GOT3 (cell line): ENCODE measurements around the gene TM4SF18.
"Not testable (repeated sequence)": the region's sequence is repeated elsewhere in the genome, so short reads cannot be mapped to it uniquely, and the experiment has no call there.

Source experiments
- DNase-seq: peaks from one replicate; lab custom pipeline; 2025; ENCODE audit warnings: mixed read lengths; lab: John Stamatoyannopoulos, UW

The TM4SF18 gene

DNA sequence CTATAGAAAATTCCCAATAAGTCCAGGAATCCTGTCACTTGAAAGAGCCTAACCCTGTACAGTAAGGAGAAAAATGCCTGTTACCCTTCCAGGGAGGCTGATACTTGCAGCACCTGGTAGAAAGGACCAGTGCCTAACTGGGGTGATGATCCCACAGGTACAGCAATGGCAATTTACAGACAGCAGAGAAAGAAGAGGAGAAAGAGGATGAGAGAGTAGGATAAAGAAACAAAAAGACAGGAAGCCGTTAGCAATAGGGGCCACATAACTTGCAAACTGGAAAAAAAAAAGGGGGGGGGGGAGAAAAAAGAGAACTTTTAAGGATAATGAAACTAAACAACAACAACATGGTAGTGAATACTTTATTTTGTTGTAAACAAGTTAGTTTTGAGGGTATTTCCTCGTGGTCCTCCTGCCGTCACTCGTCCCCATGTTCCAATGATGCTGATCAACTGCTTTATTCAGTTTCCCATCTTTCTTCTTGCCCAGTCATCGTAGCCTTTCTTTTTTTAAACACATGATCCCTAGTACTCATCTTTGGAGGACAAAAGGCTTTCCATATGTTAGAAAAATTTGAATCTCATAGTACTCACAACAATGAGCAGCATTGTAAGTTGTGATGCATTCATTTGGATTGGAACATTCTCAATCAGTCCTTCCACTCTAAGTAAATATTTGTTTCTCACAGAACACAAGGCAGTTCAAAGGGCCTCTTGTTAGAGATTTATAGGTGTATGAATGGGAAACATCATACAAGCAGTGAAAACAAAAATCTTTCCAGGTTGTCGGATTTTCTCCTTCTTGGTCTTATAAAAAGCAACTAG is 35.5 kb upstream of the TM4SF18 start:
- no peak for DNase-seq

DNA sequence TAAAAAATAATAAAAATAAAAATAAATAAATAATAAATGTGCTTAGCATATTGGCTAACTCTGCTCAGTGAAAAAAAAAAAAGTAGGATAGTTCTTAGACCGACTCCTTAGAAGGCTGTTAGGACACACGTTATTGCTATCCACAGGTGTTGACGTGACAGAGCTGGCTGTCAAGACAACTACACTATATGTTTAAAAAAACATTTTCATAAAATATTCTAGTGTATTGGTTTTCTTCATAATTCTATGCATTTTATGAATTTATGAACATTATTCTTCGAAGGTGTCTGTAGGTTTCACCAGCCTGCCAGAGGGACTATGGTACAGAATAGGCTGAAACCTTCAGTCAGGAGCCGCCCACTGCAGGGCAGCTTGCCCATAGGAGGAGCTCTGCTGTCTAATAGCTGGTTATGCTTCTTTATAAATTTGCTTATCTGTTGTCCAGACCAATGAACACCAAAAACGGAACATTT is 34.8 kb upstream of the TM4SF18 start:
- no peak for DNase-seq

DNA sequence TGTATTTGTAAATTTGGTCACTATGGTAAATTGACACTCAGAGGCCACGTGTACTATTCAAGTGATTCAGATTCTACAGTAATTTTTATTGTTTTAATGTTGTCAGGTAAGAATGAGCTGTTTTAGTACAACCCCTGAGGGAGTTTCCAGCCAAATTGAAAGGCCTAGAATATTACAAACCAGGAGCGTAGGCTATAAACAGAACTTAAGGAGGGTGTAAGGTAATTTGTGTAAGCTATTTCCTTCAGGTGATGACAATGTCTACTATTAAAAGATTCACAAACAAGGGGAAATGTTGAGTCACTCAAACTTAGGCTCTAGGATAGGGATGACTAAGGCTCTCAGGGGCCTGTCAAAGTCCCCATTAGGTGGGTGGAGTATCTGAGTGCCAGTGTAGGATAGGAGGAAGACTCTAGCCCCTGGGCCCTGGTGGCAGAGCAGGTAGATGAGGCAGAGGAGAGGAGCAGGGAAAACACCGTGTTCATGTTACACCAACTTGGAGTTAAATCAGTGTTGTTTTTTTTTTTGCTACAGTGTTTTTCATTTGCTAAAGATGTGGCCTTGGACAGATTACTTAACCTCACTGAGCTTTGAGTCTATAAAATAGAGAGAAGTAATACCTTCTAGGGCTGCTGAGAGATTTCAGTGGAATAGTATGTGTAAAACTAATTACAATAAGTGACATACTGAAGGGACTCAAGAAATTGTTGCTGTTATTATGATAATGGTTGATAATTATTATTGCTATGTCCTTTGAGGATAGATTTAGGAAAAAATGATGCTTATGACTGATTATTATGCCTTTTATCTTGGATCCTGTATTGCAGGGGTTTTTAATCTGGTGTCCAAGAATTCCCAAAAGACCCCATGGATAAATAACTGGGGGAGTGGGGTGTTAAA is 33.8 kb upstream of the TM4SF18 start:
- no peak for DNase-seq

DNA sequence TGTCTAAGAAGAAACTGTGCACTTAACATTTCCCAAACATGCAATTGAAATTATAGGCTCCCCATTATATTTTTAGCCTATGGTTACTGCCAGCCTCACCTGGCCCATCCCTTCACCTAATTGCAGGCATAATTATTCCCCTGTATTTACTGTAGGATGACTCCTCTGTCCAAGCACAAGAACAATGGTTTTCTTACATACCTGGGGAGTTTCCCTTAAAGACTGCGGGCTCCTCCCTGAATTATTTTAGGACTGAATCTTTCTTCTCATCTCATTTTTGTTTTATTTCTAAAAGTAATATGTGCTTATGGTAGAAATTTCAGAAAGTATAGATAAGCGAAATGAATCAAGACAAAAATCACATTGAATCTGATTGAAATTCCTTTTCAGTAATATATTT is 32.6 kb upstream of the TM4SF18 start:
- DNase-seq, result no peak

DNA sequence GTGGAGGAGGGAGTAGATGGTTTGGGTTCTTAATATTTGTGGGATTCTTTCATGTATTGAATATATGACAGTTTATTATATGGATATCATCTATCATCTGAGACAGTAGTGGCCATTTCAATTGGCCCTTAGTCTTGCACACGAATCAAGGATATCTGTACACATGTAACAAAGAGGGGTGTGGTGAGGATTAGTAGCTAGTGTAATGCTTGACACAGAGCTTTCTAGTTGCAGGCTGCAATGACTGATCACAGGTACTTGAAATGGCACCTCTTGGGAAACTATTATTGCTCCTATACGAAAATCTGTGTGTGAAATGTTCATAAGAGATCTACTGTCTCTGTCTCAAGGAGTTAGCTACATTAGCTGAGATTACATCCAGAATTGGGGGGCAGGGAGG is 31.2 kb upstream of the TM4SF18 start:
- no peak for DNase-seq

DNA sequence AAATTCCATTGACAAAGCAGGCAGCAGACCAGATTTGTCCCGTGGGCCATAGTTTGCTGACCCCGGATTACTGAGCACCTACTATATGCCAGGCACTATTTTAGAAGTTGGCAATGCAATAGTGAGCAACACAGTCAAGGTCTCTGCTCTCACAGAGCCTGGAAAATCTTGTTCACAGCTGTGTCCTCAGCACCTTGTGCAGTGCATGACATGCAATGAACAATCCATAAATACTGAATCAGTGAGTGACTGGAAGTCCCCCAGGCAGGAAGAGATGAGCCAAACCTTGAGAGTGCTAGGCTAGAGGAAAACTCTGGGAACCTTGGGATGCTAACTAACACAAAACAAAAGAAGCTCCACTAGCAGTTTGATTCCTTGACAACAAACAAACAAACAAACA is 29.6 kb upstream of the TM4SF18 start:
- no peak for DNase-seq

DNA sequence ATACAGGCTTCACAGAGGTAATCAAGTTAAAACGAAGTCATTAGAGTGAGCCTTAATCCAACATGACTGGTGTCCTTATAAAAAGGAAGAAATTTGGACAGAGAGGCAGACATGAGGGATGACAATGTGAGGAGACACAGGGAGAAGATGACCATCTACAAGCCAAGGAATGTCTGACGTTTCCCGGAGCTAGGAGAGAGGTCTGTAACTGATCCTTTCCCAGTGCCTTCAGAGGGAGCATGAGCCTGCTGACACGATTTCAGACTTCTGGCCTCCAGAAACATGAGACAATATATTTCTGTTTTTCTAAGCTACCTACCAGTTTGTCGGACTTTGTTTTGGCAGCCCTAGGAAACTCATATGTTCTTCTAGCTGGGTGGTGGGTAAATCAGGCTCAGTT is 28.9 kb upstream of the TM4SF18 start:
- DNase-seq, result no peak

DNA sequence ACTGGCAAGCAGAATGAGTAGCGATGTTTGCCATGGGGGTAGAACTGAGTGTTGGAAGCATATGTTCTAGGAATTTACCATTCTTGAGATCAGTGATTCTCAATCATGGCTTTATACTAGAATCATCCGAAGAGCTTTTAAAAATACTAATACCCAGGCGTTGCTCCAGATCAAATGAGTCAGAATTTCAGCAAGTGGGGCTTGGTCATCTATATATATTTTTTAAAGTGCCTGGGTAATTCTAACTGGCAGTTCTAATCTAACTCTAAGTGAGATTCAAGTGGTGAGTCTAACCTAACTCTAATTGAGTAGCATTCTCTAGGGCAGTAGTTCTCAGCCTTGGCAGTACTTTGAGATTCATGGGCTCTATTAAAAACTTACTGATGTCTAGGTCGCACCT is 23.2 kb upstream of the TM4SF18 start:
- DNase-seq, result no peak

DNA sequence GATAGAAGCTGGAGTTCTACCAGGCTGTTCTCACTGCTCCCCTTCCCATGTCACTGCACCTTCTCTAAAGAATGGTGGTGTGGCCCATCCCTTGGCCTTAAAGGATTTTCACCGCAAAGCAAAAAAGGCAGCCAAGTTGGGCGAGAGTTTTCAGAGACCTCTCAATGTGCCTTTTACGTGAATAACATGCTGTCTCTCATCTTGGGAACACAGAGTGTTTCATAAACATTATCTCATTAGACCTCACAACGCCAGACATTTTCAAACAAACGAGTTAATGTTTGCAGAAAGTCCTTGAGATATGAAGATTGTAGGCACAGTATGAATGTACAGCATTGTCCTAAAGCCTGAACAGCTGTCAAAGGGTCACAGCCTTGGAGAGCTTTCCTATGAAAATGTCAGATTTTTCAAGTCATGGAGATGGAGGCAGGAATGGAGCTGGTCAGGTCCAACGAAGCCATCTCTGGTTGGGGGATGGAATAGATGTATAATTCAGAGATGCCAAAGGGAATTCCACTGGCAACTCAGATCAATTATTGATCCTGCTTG is 22.7 kb upstream of the TM4SF18 start:
- no peak for DNase-seq

DNA sequence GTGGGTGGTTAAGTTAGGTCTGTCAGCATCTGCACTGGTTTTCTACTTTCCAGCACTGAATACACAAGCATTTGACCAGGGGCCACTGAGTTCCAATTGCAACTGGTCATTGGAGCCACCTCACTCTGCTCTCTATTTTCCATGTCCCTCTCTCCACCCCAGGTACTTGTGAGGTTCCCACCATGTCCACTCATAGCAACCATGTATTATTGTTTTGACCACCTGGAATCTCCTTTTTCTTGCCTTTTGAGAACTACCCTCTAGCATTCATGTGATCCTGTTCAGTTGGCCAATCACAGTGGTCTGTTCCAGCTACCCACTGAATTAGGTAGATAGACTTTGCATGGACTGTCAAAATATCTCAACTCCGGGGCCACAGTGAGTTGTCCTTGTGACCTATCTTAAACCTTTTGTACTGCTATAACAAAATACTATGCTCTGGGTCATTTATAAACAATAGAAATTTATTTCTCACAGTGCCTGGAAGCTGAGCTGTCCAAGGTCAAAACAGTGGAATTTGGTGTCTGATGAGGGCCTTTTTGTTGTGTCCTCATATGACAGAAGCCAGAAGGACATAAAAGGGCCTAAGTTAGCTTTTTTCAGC is 20.2 kb upstream of the TM4SF18 start:
- DNase-seq, result no peak

DNA sequence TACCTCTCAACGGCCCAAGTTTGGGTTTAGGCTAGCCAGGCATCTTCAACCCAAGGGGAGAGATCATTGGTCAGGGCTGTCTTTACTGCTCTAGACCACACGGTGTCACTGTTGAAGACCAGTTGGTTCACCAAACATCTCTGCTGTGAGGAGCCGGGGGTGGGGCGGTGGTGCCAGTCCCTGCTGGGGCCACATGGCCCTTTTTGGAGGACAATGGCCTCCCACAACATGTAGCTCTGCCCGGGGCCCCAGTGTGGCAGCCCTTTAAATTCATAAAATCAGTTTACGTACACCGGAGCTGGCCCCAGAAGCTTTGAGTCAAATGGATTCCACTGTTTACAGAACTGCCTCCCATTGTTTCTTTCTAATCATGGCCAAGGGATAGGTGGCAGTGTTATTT is 19.1 kb upstream of the TM4SF18 start:
- no peak for DNase-seq

DNA sequence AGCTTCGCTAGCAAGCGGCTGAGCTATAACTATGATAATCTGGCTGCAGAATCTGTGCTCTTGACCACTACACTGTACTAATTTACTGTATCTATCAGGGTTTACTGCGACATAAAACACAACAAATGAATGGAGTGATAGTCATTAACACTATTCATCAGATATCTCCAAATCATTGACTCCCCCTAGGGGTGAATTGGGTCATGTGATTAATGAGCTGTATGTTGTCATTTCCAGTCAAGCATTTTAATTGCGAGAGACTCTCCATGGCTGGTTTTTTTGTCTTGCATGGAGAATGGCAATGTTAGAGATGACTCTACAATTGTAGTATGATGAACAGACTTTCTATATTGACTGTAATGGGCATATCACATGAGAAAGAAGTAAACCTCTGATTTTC is 10.5 kb upstream of the TM4SF18 start:
- DNase-seq, result no peak

DNA sequence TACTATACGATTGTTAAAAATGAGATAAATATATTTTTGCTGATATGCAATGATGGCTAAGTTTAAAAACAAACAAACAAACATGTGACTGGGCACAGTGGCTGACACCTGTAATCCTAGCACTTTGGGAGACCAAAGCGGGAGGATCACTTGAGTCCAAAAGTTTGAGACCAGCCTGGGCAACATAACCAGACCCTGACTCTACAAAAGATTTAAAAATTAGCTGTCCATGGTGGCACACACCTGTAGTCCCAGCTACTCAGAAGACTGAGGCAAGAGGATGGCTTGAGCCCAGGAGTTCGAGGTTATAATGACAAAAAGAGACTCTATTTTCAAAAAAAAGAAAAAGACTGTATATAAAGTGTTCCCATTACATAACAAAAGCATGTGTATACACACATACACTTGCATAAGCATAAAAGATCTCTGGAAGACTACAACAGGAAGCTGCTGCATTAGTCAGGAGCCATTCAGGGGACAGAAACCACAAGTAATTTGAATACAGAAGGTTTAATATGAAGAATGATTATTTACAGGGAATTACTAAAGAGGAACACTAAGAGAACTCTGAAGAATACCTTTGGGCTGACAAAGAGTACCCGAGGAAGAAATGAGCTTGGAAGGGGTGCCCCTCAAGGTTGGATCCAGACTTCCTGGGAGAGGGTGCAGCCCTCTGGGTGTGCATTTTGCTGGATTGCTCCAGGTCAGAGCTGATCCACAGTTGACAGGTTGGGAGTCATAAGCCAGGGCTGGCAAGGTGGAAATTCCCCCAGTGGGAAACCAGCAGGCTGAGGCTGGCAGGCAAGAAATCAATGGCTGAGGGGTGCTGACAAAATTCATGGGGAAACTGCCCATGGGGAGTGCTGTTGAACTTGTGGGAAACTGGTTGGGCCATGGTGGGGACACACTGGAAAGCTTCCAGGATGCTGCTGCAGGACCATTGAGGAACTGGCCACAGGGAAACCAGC is 9.3 kb upstream of the TM4SF18 start:
- DNase-seq, result no peak

DNA sequence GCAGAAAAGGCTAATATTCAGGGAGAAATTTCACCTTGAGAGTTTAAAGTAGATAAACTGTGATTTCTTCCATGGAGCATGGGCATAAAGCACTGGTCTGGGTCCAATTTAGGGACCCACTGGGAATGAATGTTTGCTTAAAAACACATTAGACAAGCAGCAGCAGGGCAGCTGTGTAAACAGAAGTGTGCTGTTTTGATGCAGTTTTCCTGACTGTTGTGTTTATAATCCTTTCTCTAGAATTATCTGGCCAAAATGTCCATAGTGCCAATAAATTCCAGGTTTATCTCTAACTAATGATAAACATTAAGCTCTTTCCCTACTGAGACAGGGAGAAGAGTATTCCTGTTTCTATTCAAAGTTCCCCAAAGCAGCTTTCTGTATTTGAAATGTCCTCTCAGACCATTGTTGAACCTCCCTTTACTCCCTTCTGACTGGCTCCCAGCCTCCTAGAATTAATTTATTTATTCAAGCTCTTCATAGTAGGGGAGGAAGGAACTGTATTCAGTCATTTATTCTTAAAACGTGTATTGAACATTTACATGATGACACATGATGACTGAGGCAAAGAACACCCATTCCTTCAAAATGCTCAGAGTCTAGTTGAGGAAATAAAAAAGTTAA is 7.0 kb upstream of the TM4SF18 start:
- DNase-seq, result no peak

DNA sequence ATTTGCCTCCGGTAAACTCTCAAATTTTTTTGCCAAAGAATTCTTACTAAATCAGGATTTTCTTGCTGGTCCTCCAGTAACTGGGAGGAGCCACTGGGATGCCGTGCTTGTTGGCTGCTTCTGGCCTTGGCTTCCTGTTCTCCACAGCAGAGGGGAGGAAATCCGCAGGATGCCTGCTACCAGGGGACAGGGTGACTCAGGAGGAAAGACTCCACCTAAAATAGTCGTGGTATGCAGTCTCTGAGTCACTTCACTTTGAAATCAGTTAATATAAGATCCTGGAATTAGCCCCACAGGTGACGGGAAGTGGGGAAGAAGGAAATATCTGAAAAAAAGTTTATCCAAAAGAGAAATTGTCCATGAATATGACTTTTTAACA is 6.5 kb upstream of the TM4SF18 start:
- peak; percentile 30 for DNase-seq

DNA sequence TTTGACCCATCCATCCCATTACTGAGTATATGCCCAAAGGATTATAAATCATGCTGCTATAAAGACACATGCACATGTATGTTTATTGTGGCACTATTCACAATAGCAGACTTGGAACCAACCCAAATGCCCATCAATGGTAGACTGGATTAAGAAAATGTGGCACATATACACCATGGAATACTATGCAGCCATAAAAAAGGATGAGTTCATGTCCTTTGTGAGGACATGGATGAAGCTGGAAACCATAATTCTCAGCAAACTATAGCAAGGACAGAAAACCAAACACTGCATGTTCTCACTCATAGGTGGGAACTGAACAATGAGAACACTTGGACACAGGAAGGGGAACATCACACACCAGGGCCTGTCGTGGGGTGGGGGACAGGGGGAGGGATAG is 4.0 kb upstream of the TM4SF18 start:
- not testable (repeated sequence) for DNase-seq

DNA sequence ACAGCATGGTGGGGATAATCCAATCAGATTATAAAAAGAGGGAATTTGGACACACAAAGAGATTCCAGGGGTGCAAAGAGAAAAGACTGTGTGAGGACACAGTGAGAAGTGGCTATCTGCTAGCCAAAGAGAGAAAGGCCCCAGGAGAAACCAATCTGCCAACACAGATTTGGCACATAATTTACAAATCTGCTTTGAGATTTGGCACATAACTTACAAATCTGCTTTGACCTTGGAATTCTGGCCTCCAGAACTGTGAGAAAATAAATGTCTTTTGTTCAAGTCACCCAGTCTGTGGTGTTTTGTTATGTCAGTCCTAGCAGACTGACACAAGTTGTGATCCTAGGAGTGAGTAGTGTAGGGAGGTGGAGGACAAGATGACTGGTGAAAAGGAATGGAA is 3.5 kb upstream of the TM4SF18 start:
- DNase-seq, result no peak

DNA sequence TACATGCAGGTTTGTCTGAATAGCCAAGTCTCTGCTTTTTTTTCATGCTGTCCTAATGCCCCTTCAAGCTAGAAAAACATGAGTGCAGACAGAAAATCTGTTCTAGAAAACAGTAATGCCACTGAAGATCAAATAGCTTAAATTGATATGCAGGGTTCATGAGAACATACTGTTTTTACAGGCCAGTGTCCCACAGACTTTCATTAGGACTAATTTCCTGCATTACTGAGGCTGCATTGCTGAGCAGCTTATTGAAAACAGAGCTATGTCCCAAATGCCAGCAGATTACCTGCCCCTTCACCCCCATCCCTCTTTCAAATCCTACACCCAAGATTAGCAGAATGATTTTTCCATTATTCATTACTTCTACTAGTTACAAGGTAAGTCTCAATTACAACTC is 665 bp downstream of the TM4SF18 start:
- DNase-seq, result no peak

DNA sequence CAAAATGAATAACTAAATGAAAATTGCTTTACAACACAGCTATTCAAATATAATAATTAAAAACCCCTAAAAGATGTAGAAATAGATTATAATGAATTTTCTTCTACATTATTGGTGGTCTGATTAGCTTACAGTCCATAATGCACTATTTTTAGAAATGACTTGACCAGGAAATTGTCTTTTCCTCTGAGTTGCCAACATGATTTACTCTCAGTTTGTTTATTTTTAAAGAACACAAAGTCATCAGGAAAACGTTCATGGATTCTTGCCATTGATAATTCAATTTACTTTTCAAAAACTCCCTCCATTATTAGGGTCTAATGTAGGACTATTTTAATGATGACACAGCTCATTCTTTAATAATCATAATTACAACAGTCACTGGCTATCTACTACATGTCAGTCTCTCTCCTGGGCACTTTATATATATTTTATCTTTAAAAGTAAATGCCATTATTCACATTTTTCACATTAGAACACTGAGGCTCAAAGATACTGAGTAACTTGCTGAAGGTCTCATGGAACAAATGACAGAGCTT is 1.1 kb downstream of the TM4SF18 start:
- no peak for DNase-seq

DNA sequence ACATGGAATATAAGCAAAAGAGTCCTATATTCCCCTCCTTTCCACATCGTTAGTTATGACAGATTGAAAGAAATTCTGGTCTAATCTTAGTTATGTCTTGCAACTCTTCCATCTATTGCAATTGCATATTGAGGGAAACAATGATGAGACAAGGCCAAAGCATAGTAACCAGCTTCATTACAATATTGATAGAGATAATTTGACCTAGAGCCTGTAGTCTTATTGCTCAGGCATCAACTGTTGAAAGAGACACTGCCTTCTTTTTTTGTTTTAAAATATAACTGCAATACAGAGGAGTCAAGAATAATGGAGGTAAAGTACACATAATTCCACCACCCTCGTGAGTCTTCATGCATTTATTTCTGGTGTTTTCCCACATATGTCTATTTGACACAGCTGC is 2.0 kb downstream of the TM4SF18 start:
- DNase-seq, result no peak
